ENCODE results near the gene PHPT1.

- TF ChIP-seq CTCF (IDR thresholded peaks at IDR 0.05) (no peak), POLR2A (IDR thresholded peaks at IDR 0.05) (no peak)
Measured at GRCh38 chr9:136889858-136890257, 40.6 kb downstream of the PHPT1 start.
